HG02840 (cell line): ENCODE data around the gene BNC2.

Experiments used
- ATAC-seq: cut with Tn5 transposase; IDR thresholded peaks from one replicate; pipeline ENCODE4 v1.9.1; 2021; ENCODE audit warnings: mild to moderate bottlenecking, moderate library complexity, moderate number of reproducible peaks; ENCODE audit not compliant: unreplicated experiment, low FRiP score

BNC2 gene

DNA sequence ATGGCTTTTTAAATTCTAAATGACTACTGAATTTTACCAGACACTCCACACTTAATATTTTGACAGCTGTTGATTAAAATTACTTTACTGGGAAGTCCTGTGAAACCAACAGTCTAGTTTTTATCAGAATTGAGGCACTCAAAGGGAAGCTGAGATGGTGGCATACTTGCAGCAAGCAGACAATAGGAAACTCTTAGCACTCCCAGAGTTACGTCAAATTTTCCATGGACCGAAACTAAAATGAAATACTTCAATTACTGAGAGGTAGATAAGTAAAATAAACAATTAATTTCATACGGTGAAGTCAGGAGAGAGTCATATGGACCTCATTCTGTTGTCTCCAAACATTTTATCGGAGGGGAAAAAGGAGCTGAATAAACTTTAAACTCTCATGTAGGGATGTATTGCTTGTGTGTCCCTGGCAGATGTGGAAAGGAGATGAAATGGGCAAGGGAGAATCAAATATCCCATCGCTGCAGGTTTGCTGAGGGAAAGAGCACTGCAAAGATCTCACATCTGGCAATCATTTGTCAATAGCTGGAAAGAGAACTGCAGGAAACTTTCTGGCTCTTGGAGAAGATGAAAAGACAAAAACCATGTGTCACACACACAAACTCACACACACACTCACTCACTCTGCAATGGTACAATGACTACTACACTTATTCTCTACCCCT is 189.4 kb downstream of the BNC2 start:
- no peak for ATAC-seq

DNA sequence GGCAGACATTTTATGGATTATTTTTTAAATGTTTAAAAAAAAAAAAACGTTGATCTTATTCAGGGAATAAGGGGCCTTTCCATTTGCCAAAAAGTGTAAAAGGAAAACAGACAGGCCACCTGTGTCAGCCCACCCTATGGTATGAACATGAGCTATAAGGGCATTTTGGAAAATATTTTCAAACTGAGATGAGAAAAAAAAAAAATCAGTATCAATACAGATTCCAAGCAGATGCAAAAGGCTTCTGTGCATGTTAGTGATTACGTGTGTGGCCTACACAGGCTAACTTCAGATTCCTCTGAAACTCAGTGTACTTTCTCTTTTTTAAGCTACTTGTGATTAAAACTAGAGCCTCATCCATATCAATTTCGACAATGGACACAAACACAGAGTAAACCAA is 189.9 kb downstream of the BNC2 start:
- no peak for ATAC-seq

DNA sequence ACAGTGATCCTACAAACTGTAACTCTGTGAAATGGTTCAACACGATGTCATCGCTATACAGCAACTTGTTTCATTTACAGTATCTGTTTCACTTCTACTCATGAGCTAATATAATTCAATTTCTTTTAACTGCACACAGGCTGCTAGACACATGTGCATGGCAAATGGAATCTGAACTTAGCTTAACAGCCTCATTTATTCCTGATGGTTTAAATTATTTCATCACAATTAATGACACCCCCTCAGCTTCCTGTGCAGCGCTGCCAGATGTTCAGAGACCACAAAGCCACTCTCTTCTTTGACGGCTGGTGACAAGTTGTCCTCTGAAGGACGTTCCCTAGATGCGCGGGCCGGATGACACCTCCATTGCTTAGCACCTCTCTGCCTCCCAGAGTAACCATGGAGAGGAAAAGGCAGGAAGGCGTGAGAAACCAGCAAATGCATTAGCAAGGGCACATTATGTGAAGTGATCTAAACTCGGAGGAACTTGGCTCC is 191.1 kb downstream of the BNC2 start:
- ATAC-seq, result no peak

DNA sequence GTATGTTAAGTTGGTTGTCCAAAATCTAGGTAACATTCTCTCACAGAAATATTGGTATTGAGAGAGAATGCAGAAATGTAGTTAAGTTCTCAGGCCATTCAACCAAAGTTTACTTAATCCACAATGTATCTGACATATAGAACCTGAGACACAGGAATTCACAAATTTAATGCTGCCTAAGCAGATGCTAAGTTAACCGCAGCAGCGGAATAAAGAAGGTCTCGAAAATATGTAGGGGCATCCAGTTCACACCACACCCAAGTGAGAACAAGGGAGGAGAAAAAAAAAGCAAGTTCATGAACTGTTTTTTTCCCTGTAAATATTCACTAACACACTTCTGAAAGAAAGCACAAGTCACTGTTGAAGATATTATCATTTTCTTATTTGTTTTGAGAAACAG is 194.0 kb downstream of the BNC2 start:
- ATAC-seq, result no peak

DNA sequence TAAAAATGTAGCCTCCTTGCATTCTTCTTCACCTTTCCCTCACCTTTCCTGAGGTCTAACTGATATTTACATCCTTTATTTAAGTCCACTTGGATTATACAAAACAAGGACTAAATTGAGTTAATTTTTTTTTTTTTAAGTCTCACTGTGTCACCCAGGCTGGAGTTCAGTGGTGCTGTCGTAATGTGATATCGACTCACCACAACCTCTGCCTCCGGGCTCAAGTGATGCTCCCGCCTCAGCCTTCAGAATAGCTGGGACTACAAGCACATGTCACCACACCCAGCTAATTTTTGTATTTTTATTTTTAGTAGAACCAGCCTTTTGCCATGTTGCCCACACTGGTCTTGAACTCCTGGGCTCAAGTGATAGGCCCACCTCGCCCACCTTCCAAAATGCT is 195.3 kb downstream of the BNC2 start:
- ATAC-seq, result no peak

DNA sequence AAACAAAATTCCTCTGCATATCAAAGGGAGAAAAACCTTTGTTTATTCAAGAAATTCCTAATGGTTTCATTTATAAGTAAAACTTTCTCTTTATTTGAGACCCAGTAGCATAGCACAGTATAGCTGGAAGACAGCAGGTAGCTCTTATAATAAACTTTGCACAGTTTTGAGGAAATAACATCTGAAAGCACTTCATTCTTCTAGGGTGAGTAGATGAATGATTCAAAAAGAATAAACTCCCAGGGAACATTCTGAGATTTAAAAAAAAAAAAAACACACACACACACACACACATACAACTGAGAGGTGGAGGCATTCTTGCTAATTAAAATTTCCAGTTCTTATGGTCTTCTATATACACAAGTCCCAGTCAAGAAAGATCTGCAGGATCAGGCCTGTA is 197.3 kb downstream of the BNC2 start:
- no peak for ATAC-seq

DNA sequence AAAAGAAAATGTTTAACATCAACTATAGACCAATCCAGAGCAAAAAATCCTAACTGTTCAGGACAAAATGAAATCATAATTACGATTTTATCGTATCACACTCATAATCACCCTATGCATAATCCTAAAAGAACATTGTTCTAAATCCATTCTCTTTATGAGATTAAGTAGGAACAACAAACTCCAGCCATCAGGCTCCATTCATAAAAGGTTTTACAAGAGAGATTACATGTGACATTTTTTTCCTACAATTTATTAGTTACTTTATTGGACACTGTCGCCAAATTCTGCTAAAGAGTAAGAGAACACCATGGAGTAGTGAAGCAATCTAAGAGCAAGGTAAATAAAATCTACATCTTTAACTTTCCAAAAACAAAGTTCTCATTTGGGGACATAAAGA is 198.0 kb downstream of the BNC2 start:
- no peak for ATAC-seq

DNA sequence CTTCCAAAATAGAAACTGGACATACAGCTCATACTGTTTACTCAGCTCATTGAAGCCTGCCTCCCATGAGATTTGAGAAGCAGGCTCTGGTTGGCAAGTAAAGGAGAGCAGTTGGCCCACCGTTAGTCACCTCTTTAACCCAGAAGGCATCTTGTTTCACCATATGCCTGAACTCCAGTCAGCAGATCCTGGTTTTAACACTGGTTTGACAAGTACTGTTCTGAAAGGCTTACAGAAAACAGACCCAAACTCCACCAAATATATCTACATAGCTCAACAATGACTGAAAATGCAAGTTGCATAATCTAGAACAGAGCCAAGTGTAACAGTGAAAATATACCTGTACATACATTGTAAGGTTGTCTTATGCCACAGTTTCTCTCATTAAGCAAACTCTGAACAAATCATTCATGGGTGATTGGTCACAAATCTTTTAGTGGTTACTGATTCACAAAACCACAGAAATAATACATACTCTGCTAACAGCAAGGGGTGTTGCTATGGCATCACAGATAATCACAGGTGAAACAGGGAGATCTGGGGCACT is 198.8 kb downstream of the BNC2 start:
- no peak for ATAC-seq

DNA sequence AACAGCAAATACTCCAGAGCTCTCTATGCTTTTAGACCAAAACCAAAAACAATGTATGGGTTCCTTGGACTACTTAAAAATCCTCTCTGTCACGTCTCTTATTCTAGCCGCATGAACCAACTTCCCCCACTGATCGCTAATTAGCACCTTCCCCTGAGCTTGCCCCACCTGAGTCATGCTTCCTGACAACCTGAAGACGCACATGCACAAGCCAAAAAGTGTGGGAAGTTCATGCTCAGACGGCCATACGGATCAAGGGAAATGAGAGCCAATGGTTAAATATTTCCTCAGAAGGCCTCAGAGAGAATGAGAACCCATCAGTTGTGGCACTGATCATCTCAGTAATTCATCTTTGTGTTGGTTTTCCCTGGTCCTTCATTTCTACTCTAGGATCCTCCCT is 199.7 kb downstream of the BNC2 start:
- ATAC-seq, result no peak

DNA sequence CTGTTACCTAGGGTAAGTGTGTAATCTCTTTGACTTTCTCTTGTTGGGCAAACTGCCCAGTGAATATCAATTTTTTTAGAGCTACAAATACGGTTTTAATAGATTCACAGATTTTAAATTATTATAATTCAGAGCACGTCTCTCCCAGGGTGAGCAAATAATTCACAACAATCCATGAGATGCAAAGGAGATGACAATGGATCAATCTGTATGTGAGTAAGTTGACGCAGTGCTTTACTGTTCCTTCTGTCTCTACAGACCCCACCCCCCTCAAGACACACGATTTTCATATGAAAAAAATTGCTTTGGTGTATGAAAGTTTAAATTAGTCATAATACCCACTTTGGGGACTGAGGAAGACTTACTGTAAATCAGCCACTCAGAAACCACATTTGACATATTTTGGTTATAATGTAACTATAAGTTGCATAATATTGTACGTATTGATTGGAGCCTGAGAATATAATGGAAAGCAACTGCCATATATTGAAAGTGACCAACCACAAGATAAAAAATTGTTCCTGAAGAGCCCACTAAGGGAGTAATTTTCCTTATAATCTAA is 201.7 kb downstream of the BNC2 start:
- ATAC-seq, result no peak

DNA sequence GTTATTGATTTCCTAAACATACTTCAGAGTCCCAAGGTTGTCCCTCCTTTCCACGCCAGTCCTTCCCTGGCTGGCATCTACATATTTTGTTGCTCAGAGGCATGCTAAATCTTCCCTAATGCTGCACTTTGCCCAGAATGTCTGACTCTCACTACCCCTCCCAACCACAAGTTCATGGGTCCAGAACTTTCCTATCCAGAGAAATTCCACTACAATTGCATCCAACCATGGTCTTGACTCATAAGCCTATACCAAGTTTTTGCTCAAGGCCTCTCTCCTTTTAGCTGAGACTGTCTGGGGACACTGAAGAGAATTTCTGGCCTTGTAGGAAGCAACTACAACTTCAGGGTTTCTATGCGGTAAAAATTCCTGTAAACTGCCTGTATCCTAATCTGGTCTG is 206.3 kb downstream of the BNC2 start:
- no peak for ATAC-seq

DNA sequence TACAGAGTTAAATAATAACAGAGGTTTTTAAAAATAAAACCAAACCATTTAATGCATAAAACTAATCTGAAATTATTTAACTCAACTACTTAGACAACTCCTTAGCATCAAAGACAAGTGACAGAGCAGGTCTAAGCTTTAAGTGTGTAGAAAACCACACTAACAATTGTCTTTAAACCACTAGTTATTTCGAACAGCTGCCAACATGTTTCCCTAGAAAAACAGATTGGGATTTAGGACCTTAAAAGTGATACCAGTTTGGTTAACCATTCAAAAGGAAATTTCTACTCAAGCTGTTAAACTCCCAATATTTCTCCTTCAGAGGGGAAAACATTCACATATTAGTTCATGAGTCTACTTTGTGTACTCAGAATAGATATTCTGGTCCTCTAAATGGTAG is 208.7 kb downstream of the BNC2 start:
- ATAC-seq, result no peak

DNA sequence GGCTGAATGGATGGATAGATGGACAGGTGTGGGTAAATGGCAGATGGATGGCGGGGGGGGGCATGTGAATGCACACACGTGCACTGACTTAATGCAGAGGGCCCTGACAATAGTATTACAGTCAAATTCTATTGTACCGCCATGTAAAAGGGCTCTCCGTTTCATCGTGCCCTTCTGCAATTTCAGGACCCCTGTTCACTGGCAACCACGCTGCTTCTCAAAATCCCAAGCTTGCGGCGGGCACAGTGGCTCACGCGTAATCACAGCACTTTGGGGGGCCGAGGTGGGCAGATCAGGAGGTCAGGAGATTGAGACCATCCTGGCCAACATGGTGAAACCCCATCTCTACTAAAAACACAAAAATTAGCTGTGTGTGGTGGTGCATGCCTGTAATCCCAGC is 211.4 kb downstream of the BNC2 start:
- no peak for ATAC-seq

DNA sequence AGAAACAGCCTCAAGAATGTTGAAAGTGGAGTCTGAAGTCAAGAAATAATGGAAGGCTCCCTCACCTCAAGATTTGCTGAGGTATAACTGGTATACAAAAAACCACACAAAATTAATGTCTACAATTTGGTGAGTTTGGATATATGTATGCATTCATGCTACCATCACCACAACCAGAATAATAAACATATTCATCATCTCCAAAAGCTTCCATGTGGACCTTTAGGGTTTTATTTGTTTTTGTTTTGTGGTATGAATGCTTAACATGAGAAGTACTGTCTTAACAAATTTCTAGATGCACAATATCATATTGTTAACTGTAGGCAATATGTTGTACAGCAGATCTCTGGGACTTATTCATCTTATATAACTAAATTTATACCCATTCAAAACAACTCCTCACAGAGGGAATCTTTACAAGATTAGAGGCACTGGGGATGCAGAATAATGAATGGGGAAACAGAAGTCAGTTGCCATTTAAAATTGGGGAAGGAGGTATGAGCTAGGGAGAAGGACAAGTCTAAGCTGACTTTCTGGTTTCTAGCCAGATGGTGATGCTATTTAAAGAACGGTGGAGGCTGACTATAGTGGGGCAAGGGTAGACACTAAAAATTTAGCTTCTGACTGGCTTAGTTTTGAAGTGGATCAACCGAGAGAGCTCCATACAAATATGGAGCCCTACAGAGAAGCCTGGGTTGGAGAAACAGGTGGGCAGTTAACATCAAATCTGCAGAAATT is 213.9 kb downstream of the BNC2 start:
- no peak for ATAC-seq

DNA sequence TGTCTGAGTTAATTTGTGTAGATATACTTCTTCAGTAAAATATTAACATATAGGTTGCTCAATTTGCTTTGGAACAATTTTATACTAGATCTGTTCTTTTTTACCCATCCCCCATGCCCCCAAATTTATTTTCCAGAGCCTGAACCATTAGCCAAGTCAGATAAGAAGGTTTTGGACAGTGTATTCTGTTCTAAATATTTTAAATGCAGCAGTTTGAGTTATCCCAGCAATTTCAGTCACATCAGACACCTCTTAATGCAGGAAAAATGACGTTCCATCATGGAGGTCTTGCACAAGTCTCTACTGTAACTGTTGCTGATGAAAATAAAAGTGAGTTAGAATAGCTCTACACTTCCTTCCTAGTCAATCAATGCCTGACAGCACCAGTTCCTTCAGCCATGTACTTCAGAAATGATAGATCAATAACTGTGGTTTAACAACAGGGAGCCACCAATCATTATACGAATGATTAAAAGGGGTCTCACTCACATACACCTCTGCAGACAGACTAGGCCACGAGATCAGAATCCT is 215.8 kb downstream of the BNC2 start:
- ATAC-seq, result no peak

DNA sequence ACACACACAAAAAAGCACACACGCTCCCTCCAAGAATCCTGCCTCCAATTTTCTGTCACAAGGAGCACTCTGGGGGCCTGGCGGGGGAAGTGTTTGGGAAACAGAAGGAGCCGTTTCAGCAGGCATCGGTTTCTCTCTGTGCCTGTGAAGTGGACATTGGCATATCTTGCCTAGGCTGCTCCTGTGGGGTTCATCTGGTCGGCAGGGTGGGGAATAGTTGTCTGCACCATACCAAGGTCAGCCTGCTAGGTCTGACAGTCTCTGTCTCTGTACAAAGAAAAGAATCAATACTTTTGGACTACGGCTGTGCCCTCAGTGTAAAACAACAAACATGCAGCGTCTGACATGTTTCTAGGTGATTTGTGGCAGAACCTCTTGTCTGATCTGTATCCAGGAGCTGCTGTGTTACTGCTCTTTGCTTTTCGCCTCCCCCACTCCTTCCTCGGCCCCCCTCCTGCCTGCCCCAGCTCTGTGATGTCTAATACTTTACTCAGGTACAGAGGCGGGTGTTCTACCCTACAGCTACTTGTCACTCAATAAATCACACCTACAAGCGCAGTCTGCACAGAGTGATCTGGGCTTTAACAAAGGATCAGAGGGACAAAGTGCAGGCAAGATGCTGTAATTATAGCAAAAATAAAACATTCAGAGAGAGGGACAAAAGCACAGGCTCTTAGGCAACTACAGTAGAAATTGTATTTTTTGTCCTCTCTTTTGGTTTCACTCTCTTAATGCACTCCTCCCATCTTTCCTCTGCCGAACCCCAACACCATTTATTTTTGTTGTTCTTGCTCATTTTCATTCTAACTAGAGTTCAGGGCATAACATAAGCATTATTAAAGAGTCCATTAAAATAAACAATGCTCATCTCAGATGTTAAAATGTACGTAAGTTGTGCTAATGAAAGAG is 216.7 kb downstream of the BNC2 start:
- no peak for ATAC-seq

DNA sequence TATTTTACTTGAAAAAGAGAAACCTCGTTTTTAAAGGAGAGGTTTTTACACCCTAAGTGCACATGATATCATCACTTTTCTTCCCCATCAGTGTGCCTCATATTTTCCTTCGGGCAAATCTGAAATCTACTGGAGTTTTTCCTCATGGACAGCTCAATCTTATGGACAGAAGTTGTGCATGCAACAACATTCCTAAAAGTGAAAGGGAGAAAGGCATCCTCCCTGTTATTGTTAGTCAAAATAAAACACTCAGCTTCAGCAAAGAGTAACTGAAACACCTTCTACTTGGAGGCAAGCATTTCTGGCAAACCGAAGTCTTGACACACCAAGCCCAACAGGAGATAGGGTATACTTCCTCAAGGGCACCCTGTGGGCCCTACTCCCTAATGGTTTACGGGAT is 217.9 kb downstream of the BNC2 start:
- ATAC-seq, result no peak

DNA sequence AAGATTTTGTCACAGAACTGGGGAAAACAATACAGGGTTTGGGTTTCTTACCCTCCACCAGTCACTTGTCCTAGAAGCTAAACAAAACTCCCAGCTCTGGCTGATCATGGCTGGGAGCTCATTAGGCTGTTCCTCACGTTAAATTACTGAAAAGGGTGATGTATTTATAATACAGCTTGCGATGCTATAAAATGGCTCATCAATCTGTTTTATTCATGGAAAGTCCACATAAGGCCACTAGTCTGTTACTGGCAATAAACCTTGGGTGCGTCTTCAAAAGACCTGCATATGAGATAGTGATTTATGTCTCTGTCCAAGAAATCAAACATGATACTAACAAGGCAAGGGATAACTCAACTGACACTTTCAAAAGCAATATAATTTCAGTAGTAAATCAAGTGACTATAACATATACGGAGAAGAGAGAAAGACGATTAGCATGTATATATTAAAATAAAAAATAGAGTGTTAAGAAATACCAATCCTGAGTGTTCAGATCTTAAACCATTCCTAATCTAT is 219.0 kb downstream of the BNC2 start:
- no peak for ATAC-seq

DNA sequence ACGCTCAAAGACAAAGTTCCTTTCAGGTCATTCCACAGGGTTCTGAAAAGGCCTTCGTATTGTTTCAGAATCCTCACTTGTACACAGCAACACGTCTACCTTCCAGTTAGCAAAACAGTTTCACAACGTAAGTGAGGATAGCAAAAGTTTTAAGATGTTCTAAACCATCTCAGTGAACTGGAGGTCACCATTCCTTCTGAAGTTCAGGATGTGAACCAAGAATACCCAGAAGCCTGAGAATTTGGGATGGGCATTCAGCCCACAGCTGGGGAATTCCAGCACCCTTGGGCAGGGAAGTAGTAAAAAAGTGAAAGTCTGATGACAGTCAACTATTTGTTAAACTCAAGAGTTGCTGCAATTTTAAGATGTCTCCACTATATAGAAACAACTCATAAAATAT is 224.5 kb downstream of the BNC2 start:
- no peak for ATAC-seq
